Naive thymus-derived CD4-positive, alpha-beta T cell (primary cell): ENCODE results near the gene DBI. TPM values are rescaled to one million over a fixed set of nuclear protein-coding genes. Genes with fewer than 3 reads are reported as not detected.
"Not testable (repeated sequence)": the region's sequence is repeated elsewhere in the genome, so short reads cannot be mapped to it uniquely, and the experiment has no call there.

ENCODE experiments used
- ATAC-seq: fragments of 150-1000 bp; cut with Tn5 transposase; 2 replicates; pipeline ENCODE4 v1.10.0; 2021; ENCODE audit warnings: mild to moderate bottlenecking, moderate library complexity
- CTCF ChIA-PET: fragments of 350-600 bp; sonication (Branson Sonifier 250); formaldehyde crosslinking; loops from one replicate; lab custom pipeline; 2021; ENCODE audit warnings: antibody characterized with exemption; lab: Charles Lee
- POLR2A ChIA-PET: fragments of 350-600 bp; sonication (Branson Sonifier 250); formaldehyde crosslinking; loops from one replicate; lab custom pipeline; 2021; ENCODE audit warnings: antibody characterized with exemption, inconsistent platforms; lab: Charles Lee
- DNase-seq, 9 donors: peaks; one replicate each; pipeline versions ENCODE4 v3.0.0 to v3.0.0-alpha.2; 2020 to 2022; ENCODE audit warnings: mixed read lengths in 1 of 9
- H3K27ac ChIP-seq: one replicate; pipeline ENCODE4 v1.7.0; 2013; ENCODE audit warnings: mild to moderate bottlenecking, low read depth, low read length, moderate library complexity
- H3K27me3 ChIP-seq, 2 donors: one replicate each; pipeline ENCODE4 v1.7.0; 2013; ENCODE audit warnings: low read length in 2 of 2, mild to moderate bottlenecking in 2 of 2, moderate library complexity in 2 of 2; ENCODE audit not compliant: control insufficient read depth in 2 of 2, insufficient read depth in 2 of 2
- H3K36me3 ChIP-seq, 3 experiments: 1 replicate in 2 of 3; 2 replicates in 1 of 3; pipeline ENCODE4 v1.7.0; 2013; ENCODE audit warnings: low read length in 3 of 3, mild to moderate bottlenecking in 3 of 3, moderate library complexity in 1 of 3; ENCODE audit not compliant: insufficient read depth in 3 of 3, control insufficient read depth in 2 of 3
- H3K4me1 ChIP-seq, 2 donors: one replicate each; pipeline ENCODE4 v1.7.0; 2013; ENCODE audit warnings: low read length in 2 of 2, mild to moderate bottlenecking in 2 of 2, moderate library complexity in 1 of 2; ENCODE audit not compliant: control insufficient read depth in 2 of 2, insufficient read depth in 2 of 2
- H3K4me3 ChIP-seq: 2 replicates; pipeline ENCODE4 v1.7.0; 2013; ENCODE audit warnings: mild to moderate bottlenecking, low read length
- H3K9me3 ChIP-seq, 3 experiments: 1 replicate in 2 of 3; 2 replicates in 1 of 3; pipeline ENCODE4 v1.7.0; 2013; ENCODE audit warnings: low read length in 3 of 3; ENCODE audit not compliant: control insufficient read depth in 2 of 3
- H3K27ac Mint-ChIP-seq, 9 donors: one replicate each; pipeline ENCODE4 v1.8.0; 2020 to 2022; ENCODE audit warnings: mixed read lengths in 9 of 9, mild to moderate bottlenecking in 8 of 9, moderate library complexity in 5 of 9, inconsistent platforms in 2 of 9
- H3K27me3 Mint-ChIP-seq, 5 donors: one replicate each; pipeline ENCODE4 v1.8.0; 2021 to 2022; ENCODE audit warnings: mixed read lengths in 5 of 5, mild to moderate bottlenecking in 1 of 5
- H3K36me3 Mint-ChIP-seq, 5 donors: one replicate each; pipeline ENCODE4 v1.8.0; 2020 to 2022; ENCODE audit warnings: mixed read lengths in 5 of 5, mild to moderate bottlenecking in 3 of 5, inconsistent platforms in 1 of 5
- H3K4me1 Mint-ChIP-seq, 7 donors: one replicate each; pipeline ENCODE4 v1.8.0; 2020 to 2022; ENCODE audit warnings: mixed read lengths in 7 of 7, mild to moderate bottlenecking in 3 of 7, inconsistent platforms in 1 of 7
- H3K4me3 Mint-ChIP-seq, 10 donors: one replicate each; pipeline ENCODE4 v1.8.0; 2020 to 2022; ENCODE audit warnings: mild to moderate bottlenecking in 10 of 10, mixed read lengths in 10 of 10, moderate library complexity in 6 of 10, inconsistent platforms in 2 of 10
- H3K9me3 Mint-ChIP-seq, 11 donors: one replicate each; pipeline ENCODE4 v1.8.0; 2020 to 2022; ENCODE audit warnings: mixed read lengths in 11 of 11, mild to moderate bottlenecking in 4 of 11, inconsistent platforms in 1 of 11, moderate library complexity in 1 of 11
- intact Hi-C, 2 donors: fragments of 100-400 bp; cut with micrococcal nuclease; formaldehyde crosslinking; loops; one replicate each; pipeline ENCODE4 v1.15.1; 2023
- polyA plus RNA-seq, 2 donors: library from polyadenylated mRNA; unstranded; fragments of 300-500 nt; fragmentation: Illumina TruSeq; gene quantifications; one replicate each; pipeline ENCODE4 v1.2.3, GENCODE V29; 2021
- total RNA-seq, 6 experiments: library from RNA in 5 of 6; stranded (reverse) in 5 of 6; gene quantifications; 1 replicate in 5 of 6; 2 replicates in 1 of 6; pipeline ENCODE4 v1.2.3 and lab custom pipeline; 2021 to 2026

Gene DBI
- total and polyA plus RNA-seq, 7 experiments from 2014 or later, result 29.3 to 253 (median 42.9) TPM

DNA sequence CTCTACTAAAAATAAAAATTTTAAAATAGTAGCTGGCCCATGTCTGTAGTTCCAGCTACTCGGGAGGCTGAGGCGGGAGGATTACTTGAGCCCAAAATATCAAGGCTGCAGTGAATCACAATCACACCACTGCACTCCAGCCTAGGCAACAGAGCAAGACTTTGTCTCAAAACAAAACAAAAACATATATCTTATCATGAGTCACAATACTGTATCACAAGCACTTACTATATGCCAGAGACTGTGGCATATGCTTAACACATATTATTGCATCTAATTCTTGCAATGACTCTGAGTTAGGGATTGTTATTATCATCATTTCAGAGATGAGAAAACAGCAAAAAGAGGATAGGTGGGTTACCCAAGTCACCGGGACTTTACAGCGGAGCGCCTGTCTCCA, 35.3 kb downstream of the DBI start:
- no peak for ATAC-seq
- H3K27ac Mint-ChIP-seq, result no peak overlapping the region

GRCh38 chr2:119402645-119403560, 36.1 kb downstream of the DBI start:
- H3K9me3 ChIP-seq, result no peaks in the 10 kb centered on the region
- no peak overlapping the region for H3K27ac Mint-ChIP-seq
- no peak overlapping the region for H3K4me3 ChIP-seq
- no peak overlapping the region for H3K4me3 Mint-ChIP-seq
- peaks cover 2 to 16% (median 5%) of the 10 kb centered on the region in 5 donors for H3K27me3 Mint-ChIP-seq
- intact Hi-C loops, result no loop called here
- peaks cover 0 to 5% (median 0%) of the 10 kb centered on the region in 11 donors for H3K9me3 Mint-ChIP-seq
- ChIA-PET CTCF (no interaction called here), POLR2A (no interaction called here)
- no peak for DNase-seq
- H3K36me3 Mint-ChIP-seq, result no peaks in the 10 kb centered on the region
- no peak overlapping the region for H3K27ac ChIP-seq
- H3K4me1 Mint-ChIP-seq, result peaks cover 0 to 2% (median 0%) of the 10 kb centered on the region in 7 donors
- H3K4me1 ChIP-seq, result no peaks in the 10 kb centered on the region
- no peaks in the 10 kb centered on the region for H3K36me3 ChIP-seq
- no peaks in the 10 kb centered on the region for H3K27me3 ChIP-seq
- no peak for ATAC-seq

More for the DNA sequence above, 35.3 kb downstream of the DBI start:
- H3K4me3 Mint-ChIP-seq, result no peak overlapping the region
- no peak for DNase-seq
- CTCF ChIA-PET, result no interaction called here
- peaks cover 0 to 5% (median 0%) of the 10 kb centered on the region in 11 donors for H3K9me3 Mint-ChIP-seq
- no peak overlapping the region for H3K27ac ChIP-seq
- peaks cover 2 to 12% (median 4%) of the 10 kb centered on the region in 5 donors for H3K27me3 Mint-ChIP-seq
- no peaks in the 10 kb centered on the region for H3K9me3 ChIP-seq
- no peak overlapping the region for H3K4me3 ChIP-seq
- no peaks in the 10 kb centered on the region for H3K4me1 ChIP-seq
- no peaks in the 10 kb centered on the region for H3K36me3 ChIP-seq
- H3K4me1 Mint-ChIP-seq, result peaks cover 0 to 2% (median 0%) of the 10 kb centered on the region in 7 donors
- POLR2A ChIA-PET, result no interaction called here
- no peaks in the 10 kb centered on the region for H3K27me3 ChIP-seq
- H3K36me3 Mint-ChIP-seq, result no peaks in the 10 kb centered on the region
- intact Hi-C loops, result no loop called here

GRCh38 chr2:119403618-119404017, 36.8 kb downstream of the DBI start:
- H3K4me3 Mint-ChIP-seq, POLR2A ChIA-PET, H3K36me3 ChIP-seq, H3K27me3 ChIP-seq, intact Hi-C loops, ATAC-seq, H3K36me3 Mint-ChIP-seq, H3K4me3 ChIP-seq, H3K9me3 ChIP-seq, H3K27ac Mint-ChIP-seq, H3K4me1 Mint-ChIP-seq, H3K9me3 Mint-ChIP-seq, H3K27ac ChIP-seq, H3K4me1 ChIP-seq, CTCF ChIA-PET, DNase-seq: not testable (repeated sequence)
- H3K27me3 Mint-ChIP-seq, result peaks cover 2 to 16% (median 5%) of the 10 kb centered on the region in 5 donors

- peaks cover 6 to 16% (median 7%) of the 10 kb centered on the region in 5 donors for H3K27me3 Mint-ChIP-seq
- Histone ChIP-seq H3K4me1 (no peaks in the 10 kb centered on the region), H3K27me3 (no peaks in the 10 kb centered on the region), H3K4me3 (no peak overlapping the region), H3K36me3 (no peaks in the 10 kb centered on the region), H3K9me3 (no peaks in the 10 kb centered on the region), H3K27ac (no peak overlapping the region)
- H3K36me3 Mint-ChIP-seq, result no peaks in the 10 kb centered on the region
- ChIA-PET POLR2A (no interaction called here), CTCF (no interaction called here)
- ATAC-seq, result no peak
- DNase-seq, result no peak
- intact Hi-C loops, result loop anchor here in 1 of 2 donors (5.0 kb wide), 1 partner anchor 772 kb away; no protein-coding TSS in a partner anchor
- H3K27ac Mint-ChIP-seq, result no peak overlapping the region
- H3K4me1 Mint-ChIP-seq, result no peaks in the 10 kb centered on the region
- H3K9me3 Mint-ChIP-seq, result peaks cover 0 to 5% (median 0%) of the 10 kb centered on the region in 11 donors
- H3K4me3 Mint-ChIP-seq, result no peak overlapping the region
Observed at GRCh38 chr2:119405151-119405550, 38.4 kb downstream of the DBI start.

DNA sequence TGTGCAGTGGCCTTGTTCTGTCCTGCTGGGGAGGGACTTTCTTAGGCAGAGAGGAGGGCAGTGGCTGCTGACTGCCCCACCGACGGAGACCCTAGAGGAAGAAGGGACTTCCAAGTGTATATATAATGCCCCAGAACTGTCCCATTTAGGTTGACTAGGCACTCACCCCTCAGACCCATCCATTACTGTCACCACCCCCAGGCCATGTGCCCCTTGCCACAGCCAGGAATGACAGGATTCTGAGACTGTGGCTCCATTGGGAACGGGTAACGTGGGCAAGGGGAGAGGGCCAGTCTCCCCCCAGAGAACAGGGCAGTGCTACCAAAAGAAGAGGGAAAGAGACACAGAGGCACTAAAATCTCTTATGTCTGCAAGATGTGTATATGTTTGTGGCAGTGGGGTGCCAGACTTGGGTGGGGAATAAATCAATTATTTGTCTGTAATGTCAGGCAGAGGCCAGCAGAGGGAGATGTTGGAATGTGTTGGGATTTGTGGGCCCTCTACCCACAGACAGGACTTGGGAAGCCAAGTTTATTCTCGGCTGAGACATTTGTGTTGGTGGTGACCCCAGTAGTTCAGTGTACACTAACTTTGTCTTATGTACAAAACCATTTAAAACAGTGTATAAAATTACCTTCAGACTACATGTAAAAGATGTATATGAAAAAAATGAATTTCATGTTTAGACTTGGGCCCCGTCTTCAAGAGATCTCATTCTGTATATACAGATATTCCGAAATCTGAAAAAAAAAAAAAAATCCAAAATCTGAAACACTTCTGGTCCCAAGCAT, 40.8 kb downstream of the DBI start:
- intact Hi-C loops, result loop anchor here (1.0 to 5.0 kb wide), 4 partner anchors 69 to 1273 kb away; no protein-coding TSS in a partner anchor
- Histone ChIP-seq H3K36me3 (no peaks in the 10 kb centered on the region), H3K4me3 (no peak overlapping the region), H3K4me1 (no peaks in the 10 kb centered on the region), H3K27ac (no peak overlapping the region), H3K27me3 (no peaks in the 10 kb centered on the region), H3K9me3 (no peaks in the 10 kb centered on the region)
- Mint-ChIP-seq H3K27ac (no peak overlapping the region), H3K9me3 (peaks cover 0 to 5% (median 0%) of the 10 kb centered on the region in 11 donors), H3K36me3 (no peaks in the 10 kb centered on the region), H3K4me1 (no peaks in the 10 kb centered on the region), H3K4me3 (no peak overlapping the region), H3K27me3 (peaks cover 7 to 16% (median 10%) of the 10 kb centered on the region in 5 donors)
- DNase-seq, result peak in 6 of 9 donors; percentile 5 to 50 (median 30)
- CTCF ChIA-PET, result no interaction called here
- peak; percentile 57 for ATAC-seq
- POLR2A ChIA-PET, result no interaction called here

DNA sequence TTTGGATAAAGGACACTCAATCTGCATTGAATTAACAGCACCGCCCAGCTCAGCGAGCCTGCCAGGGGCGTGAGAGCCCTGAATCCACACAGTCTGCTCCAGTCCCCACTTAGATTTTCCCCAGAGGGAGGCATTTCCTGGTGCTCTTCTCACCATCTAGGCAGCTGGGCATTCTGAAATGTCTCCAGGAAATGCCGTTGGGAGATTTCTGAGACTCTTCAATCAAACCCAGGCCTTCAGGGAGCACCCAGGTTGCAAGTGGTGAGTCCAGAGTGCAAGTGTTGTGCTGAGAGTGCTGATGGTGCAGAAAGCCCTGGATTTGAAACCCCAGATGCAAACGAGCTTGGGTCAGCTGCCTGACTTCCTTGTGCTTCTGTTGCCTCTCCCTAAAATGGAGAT, 41.4 kb downstream of the DBI start:
- ATAC-seq (no peak), DNase-seq (no peak)
- no peak overlapping the region for H3K27ac ChIP-seq
- H3K27me3 Mint-ChIP-seq, result peaks cover 7 to 16% (median 10%) of the 10 kb centered on the region in 5 donors
- ChIA-PET CTCF (no interaction called here), POLR2A (no interaction called here)
- peaks cover 0 to 5% (median 0%) of the 10 kb centered on the region in 11 donors for H3K9me3 Mint-ChIP-seq
- no peak overlapping the region for H3K4me3 Mint-ChIP-seq
- H3K36me3 Mint-ChIP-seq, result no peaks in the 10 kb centered on the region
- no peaks in the 10 kb centered on the region for H3K27me3 ChIP-seq
- H3K27ac Mint-ChIP-seq, result no peak overlapping the region
- no peaks in the 10 kb centered on the region for H3K4me1 ChIP-seq
- H3K4me3 ChIP-seq, result no peak overlapping the region
- no peaks in the 10 kb centered on the region for H3K36me3 ChIP-seq
- intact Hi-C loops, result loop anchor here in 1 of 2 donors (2.0 to 5.0 kb wide), 2 partner anchors 253 to 769 kb away; no protein-coding TSS in a partner anchor
- no peaks in the 10 kb centered on the region for H3K9me3 ChIP-seq
- H3K4me1 Mint-ChIP-seq, result peaks cover 0 to 3% (median 0%) of the 10 kb centered on the region in 7 donors
